SK-N-SH (cell line): ENCODE measurements around the gene GPR171. TPM values are rescaled to one million over a fixed set of nuclear protein-coding genes. Genes with fewer than 3 reads are reported as not detected.

Experiments
- CTCF ChIA-PET: fragments of 300-600, 350-600 bp; formaldehyde crosslinking; extraction: SDS; loops from one replicate; lab custom pipeline; 2021; lab: Yijun Ruan, JAX
- POLR2A ChIA-PET: fragments of 350-600 bp; sonication (Branson Sonifier 250); formaldehyde crosslinking; extraction: SDS; loops from one replicate; lab custom pipeline; 2020; ENCODE audit warnings: antibody characterized with exemption, inconsistent platforms; lab: Yijun Ruan, JAX
- DNase-seq: peaks from one replicate; pipeline ENCODE4 v3.0.0; 2012
- H2AFZ ChIP-seq: fragments of 200-600 bp; sonication (generic); 2 replicates; pipeline ENCODE4 v1.8.1; 2016; ENCODE audit warnings: antibody characterized with exemption, mild to moderate bottlenecking, low read depth
- H3F3A ChIP-seq: fragments of 200-600 bp; sonication (generic); replicated peaks from 2 replicates; pipeline ENCODE3; 2016; ENCODE audit warnings: antibody characterized with exemption, mild to moderate bottlenecking; ENCODE audit not compliant: insufficient read depth
- H3K27ac ChIP-seq, 2 experiments: fragments of 200-500 bp in 1 of 2; fragments of 200-600 bp in 1 of 2; sonication (Bioruptor generic) in 1 of 2; sonication (generic), shearing (Covaris generic) in 1 of 2; 2 replicates each; pipeline versions ENCODE4 v1.5.1 to v1.6.1; 2014 to 2016; ENCODE audit warnings: low read depth in 2 of 2, inconsistent platforms in 1 of 2, low read length in 1 of 2, mild to moderate bottlenecking in 1 of 2, mixed read lengths in 1 of 2
- H3K27me3 ChIP-seq: fragments of 200-600 bp; sonication (generic), shearing (Covaris generic); 2 replicates; pipeline ENCODE4 v1.6.1; 2016; ENCODE audit warnings: mixed run types; ENCODE audit not compliant: insufficient read depth
- H3K36me3 ChIP-seq, 2 experiments: fragments of 200-500 bp in 1 of 2; fragments of 200-600 bp in 1 of 2; sonication (Bioruptor generic) in 1 of 2; sonication (generic) in 1 of 2; replicated peaks in 1 of 2; 2 replicates each; pipeline versions ENCODE3 to v1.5.1; 2014 to 2016; ENCODE audit warnings: low read length in 1 of 2, mild to moderate bottlenecking in 1 of 2; ENCODE audit not compliant: insufficient read depth in 2 of 2, control insufficient read depth in 1 of 2
- H3K4me1 ChIP-seq, 2 experiments: fragments of 200-500 bp in 1 of 2; fragments of 200-600 bp in 1 of 2; sonication (Bioruptor generic) in 1 of 2; sonication (generic), shearing (Covaris generic) in 1 of 2; 2 replicates each; pipeline versions ENCODE4 v1.5.1 to v1.6.1; 2014 to 2016; ENCODE audit warnings: low read depth in 1 of 2, low read length in 1 of 2, mixed run types in 1 of 2; ENCODE audit not compliant: insufficient read depth in 2 of 2, control insufficient read depth in 1 of 2
- H3K4me2 ChIP-seq: fragments of 200-600 bp; sonication (generic), shearing (Covaris generic); 2 replicates; pipeline ENCODE4 v1.6.1; 2017; ENCODE audit warnings: mixed run types
- H3K4me3 ChIP-seq, 2 experiments: fragments of 200-500 bp in 1 of 2; fragments of 200-600 bp in 1 of 2; sonication (Bioruptor generic) in 1 of 2; sonication (generic), shearing (Covaris generic) in 1 of 2; 2 replicates each; pipeline versions ENCODE4 v1.5.1 to v1.8.1; 2014 to 2016; ENCODE audit warnings: low read depth in 2 of 2, inconsistent platforms in 1 of 2, low read length in 1 of 2, mild to moderate bottlenecking in 1 of 2, mixed read lengths in 1 of 2, moderate library complexity in 1 of 2
- H3K79me2 ChIP-seq: fragments of 200-600 bp; sonication (generic); 2 replicates; pipeline ENCODE4 v1.8.1; 2017; ENCODE audit warnings: mild to moderate bottlenecking; ENCODE audit not compliant: insufficient read depth
- H3K9ac ChIP-seq: fragments of 200-600 bp; sonication (generic); 2 replicates; pipeline ENCODE4 v1.6.1; 2017; ENCODE audit warnings: mixed run types
- H3K9me2 ChIP-seq: fragments of 200-600 bp; sonication (generic); 2 replicates; pipeline ENCODE4 v1.6.1; 2017; ENCODE audit warnings: mixed run types
- H3K9me3 ChIP-seq: fragments of 200-600 bp; sonication (generic); 2 replicates; pipeline ENCODE4 v1.6.1; 2017; ENCODE audit warnings: mixed run types, mild to moderate bottlenecking, moderate library complexity
- H4K20me1 ChIP-seq: fragments of 200-600 bp; sonication (generic); 2 replicates; pipeline ENCODE4 v1.6.1; 2017; ENCODE audit warnings: mild to moderate bottlenecking, mixed run types; ENCODE audit not compliant: insufficient read depth
- ELF1 ChIP-seq: IDR thresholded peaks from 2 replicates; pipeline ENCODE4 v1.4.0; 2012
- EP300 ChIP-seq, 2 experiments: IDR thresholded peaks; 2 replicates each; pipeline versions ENCODE4 v1.4.0 to v1.6.1; 2012; ENCODE audit warnings: borderline replicate concordance in 1 of 2, low read depth in 1 of 2, low read length in 1 of 2
- NFIC ChIP-seq: IDR thresholded peaks from 2 replicates; pipeline ENCODE4 v1.4.0; 2012; ENCODE audit warnings: borderline replicate concordance
- NRF1 ChIP-seq: IDR thresholded peaks from 2 replicates; pipeline ENCODE4 v1.6.1; 2012; ENCODE audit warnings: low read depth, mild to moderate bottlenecking, low read length
- RAD21 ChIP-seq: IDR thresholded peaks from 2 replicates; pipeline ENCODE4 v1.6.1; 2012; ENCODE audit warnings: mild to moderate bottlenecking, low read length
- TCF12 ChIP-seq: IDR thresholded peaks from 2 replicates; pipeline ENCODE4 v1.4.0; 2012
- WGBS: methylation state at CpG from one replicate; pipeline ENCODE4 v1.1.6; 2017; ENCODE audit warnings: low lambda C conversion rate; 5-methylcytosine and 5-hydroxymethylcytosine counted together
- polyA plus RNA-seq, 3 experiments: library from polyadenylated mRNA; depleted of rRNA; stranded (reverse); fragments of >200 nt; gene quantifications; 2 replicates each; pipeline ENCODE4 v1.2.3, GENCODE V29; 2012
- TF ChIP-seq, protein P1 (sequence below): IDR thresholded peaks from 2 replicates; pipeline ENCODE4 v1.4.0; 2012; ENCODE audit warnings: low read depth, borderline replicate concordance
- TF ChIP-seq, protein P2 (sequence below): fragments of 150-350 bp; IDR thresholded peaks from 2 replicates; pipeline ENCODE4 v1.6.1; 2017; ENCODE audit warnings: antibody characterized with exemption, low read length, low read depth, borderline replicate concordance
- TF ChIP-seq, protein P3 (sequence below): IDR thresholded peaks from 2 replicates; pipeline ENCODE4 v1.4.0; 2012; ENCODE audit warnings: low read depth
- TF ChIP-seq, protein P4 (sequence below): IDR thresholded peaks from 2 replicates; pipeline ENCODE4 v1.6.1; 2012; ENCODE audit warnings: mild to moderate bottlenecking, low read depth, low read length, moderate library complexity

The GPR171 gene
- polyA plus RNA-seq, 1 of the 3 experiments (the other 2 are of a cell fraction), result not detected

DNA sequence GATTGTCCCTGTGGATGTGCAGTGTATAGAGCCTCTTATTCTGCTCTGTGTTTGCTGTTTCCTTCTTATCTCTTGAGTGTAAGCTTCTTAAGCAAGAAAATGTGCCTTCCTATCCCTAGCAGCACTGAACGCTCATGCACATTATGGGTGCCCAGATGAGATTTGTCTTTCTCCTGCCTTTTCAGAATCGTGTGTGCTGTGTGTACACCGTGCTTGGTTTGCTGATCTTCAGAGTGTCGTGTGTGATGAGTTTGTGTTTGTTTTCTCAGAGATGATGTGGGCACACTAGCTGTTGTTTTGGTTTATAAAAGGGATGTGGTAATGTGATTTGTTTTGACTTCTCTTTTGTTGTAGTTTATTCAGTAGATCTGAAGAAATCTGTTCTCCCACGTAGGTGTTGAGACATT lies 19.7 kb downstream of the GPR171 start:
- no peak overlapping the region for H2AFZ ChIP-seq
- POLR2A ChIA-PET, result no interaction called here
- CTCF ChIA-PET, result interaction anchor here (1.0 kb wide), 1 partner anchor 15 kb away, joined by 6 read pairs; no protein-coding TSS in a partner anchor

More for the DNA sequence above, 19.7 kb downstream of the GPR171 start:
- H3K9me3 ChIP-seq, result no peaks in the 10 kb centered on the region
- H3K9me2 ChIP-seq, result no peaks in the 10 kb centered on the region
- no peak for DNase-seq
- no peak overlapping the region for H3K9ac ChIP-seq
- no peaks in the 10 kb centered on the region for H3F3A ChIP-seq
- H3K27me3 ChIP-seq, result no peaks in the 10 kb centered on the region; the same call in 1 of the 2 replicates
- H3K4me3 ChIP-seq, result no peak overlapping the region
- TF ChIP-seq, protein P1, sequence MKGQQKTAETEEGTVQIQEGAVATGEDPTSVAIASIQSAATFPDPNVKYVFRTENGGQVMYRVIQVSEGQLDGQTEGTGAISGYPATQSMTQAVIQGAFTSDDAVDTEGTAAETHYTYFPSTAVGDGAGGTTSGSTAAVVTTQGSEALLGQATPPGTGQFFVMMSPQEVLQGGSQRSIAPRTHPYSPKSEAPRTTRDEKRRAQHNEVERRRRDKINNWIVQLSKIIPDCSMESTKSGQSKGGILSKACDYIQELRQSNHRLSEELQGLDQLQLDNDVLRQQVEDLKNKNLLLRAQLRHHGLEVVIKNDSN, result no peak
- TF ChIP-seq TCF12 (no peak), NRF1 (no peak), ELF1 (no peak), RAD21 (no peak), NFIC (no peak), EP300 (IDR thresholded peaks at IDR 0.05; ENCODE audit: borderline replicate concordance in 1 of 2, low read depth in 1 of 2, low read length in 1 of 2) (no peak)
- TF ChIP-seq, protein P2, sequence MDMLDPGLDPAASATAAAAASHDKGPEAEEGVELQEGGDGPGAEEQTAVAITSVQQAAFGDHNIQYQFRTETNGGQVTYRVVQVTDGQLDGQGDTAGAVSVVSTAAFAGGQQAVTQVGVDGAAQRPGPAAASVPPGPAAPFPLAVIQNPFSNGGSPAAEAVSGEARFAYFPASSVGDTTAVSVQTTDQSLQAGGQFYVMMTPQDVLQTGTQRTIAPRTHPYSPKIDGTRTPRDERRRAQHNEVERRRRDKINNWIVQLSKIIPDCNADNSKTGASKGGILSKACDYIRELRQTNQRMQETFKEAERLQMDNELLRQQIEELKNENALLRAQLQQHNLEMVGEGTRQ, result no peak
- TF ChIP-seq, protein P3, sequence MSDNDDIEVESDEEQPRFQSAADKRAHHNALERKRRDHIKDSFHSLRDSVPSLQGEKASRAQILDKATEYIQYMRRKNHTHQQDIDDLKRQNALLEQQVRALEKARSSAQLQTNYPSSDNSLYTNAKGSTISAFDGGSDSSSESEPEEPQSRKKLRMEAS, result no peak
- TF ChIP-seq, protein P4, sequence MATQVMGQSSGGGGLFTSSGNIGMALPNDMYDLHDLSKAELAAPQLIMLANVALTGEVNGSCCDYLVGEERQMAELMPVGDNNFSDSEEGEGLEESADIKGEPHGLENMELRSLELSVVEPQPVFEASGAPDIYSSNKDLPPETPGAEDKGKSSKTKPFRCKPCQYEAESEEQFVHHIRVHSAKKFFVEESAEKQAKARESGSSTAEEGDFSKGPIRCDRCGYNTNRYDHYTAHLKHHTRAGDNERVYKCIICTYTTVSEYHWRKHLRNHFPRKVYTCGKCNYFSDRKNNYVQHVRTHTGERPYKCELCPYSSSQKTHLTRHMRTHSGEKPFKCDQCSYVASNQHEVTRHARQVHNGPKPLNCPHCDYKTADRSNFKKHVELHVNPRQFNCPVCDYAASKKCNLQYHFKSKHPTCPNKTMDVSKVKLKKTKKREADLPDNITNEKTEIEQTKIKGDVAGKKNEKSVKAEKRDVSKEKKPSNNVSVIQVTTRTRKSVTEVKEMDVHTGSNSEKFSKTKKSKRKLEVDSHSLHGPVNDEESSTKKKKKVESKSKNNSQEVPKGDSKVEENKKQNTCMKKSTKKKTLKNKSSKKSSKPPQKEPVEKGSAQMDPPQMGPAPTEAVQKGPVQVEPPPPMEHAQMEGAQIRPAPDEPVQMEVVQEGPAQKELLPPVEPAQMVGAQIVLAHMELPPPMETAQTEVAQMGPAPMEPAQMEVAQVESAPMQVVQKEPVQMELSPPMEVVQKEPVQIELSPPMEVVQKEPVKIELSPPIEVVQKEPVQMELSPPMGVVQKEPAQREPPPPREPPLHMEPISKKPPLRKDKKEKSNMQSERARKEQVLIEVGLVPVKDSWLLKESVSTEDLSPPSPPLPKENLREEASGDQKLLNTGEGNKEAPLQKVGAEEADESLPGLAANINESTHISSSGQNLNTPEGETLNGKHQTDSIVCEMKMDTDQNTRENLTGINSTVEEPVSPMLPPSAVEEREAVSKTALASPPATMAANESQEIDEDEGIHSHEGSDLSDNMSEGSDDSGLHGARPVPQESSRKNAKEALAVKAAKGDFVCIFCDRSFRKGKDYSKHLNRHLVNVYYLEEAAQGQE, result no peak
- H4K20me1 ChIP-seq, result no peaks in the 10 kb centered on the region
- H3K4me2 ChIP-seq, result no peak overlapping the region
- H3K4me1 ChIP-seq, result peaks cover 0 to 7% of the 10 kb centered on the region in 2 experiments; a peak in 2 of 4 replicates
- no peak overlapping the region for H3K27ac ChIP-seq
- H3K36me3 ChIP-seq, result no peaks in the 10 kb centered on the region
- WGBS, result 79% methylated on average over 5 of the region's 5 CpGs
- H3K79me2 ChIP-seq, result no peaks in the 10 kb centered on the region
